OCI-M2 (cell line): ENCODE data around the gene CMSS1.
"Not testable (repeated sequence)": the region's sequence is repeated elsewhere in the genome, so short reads cannot be mapped to it uniquely, and the experiment has no call there.

Experiments used
- DNase-seq: peaks from one replicate; lab custom pipeline; 2025; ENCODE audit not compliant: unreplicated experiment; lab: John Stamatoyannopoulos, UW

Gene CMSS1

GRCh38 chr3:100209948-100210771 lies 392.5 kb downstream of the CMSS1 start:
- no peak for DNase-seq

GRCh38 chr3:100210772-100211135 lies 393.1 kb downstream of the CMSS1 start:
- DNase-seq, result no peak

- DNase-seq, result no peak
These were observed 396.4 kb downstream of the CMSS1 start for GRCh38 chr3:100213891-100214573.

GRCh38 chr3:100214574-100214964 lies 396.9 kb downstream of the CMSS1 start:
- no peak for DNase-seq

GRCh38 chr3:100216713-100217112 lies 399.1 kb downstream of the CMSS1 start:
- DNase-seq, result no peak

GRCh38 chr3:100221159-100221558 lies 403.5 kb downstream of the CMSS1 start:
- no peak for DNase-seq

GRCh38 chr3:100225193-100225592 lies 407.5 kb downstream of the CMSS1 start:
- no peak for DNase-seq

GRCh38 chr3:100225883-100226282 lies 408.2 kb downstream of the CMSS1 start:
- DNase-seq, result no peak

GRCh38 chr3:100226712-100227429 lies 409.2 kb downstream of the CMSS1 start:
- no peak for DNase-seq

GRCh38 chr3:100227511-100227921 lies 409.9 kb downstream of the CMSS1 start:
- no peak for DNase-seq

GRCh38 chr3:100228247-100228646 lies 410.6 kb downstream of the CMSS1 start:
- DNase-seq, result no peak

GRCh38 chr3:100229188-100229587 lies 411.5 kb downstream of the CMSS1 start:
- not testable (repeated sequence) for DNase-seq

GRCh38 chr3:100230710-100231109 lies 413.0 kb downstream of the CMSS1 start:
- no peak for DNase-seq
